Measurements from ENCODE around the gene LRRC28. TPM values are rescaled to one million over a fixed set of nuclear protein-coding genes. Genes with fewer than 3 reads are reported as not detected.

LRRC28 gene
- total and polyA plus RNA-seq, 2 donors (not counting 1 experiment from before 2014, with no cell fraction given): 13.3 to 31.8 TPM

DNA sequence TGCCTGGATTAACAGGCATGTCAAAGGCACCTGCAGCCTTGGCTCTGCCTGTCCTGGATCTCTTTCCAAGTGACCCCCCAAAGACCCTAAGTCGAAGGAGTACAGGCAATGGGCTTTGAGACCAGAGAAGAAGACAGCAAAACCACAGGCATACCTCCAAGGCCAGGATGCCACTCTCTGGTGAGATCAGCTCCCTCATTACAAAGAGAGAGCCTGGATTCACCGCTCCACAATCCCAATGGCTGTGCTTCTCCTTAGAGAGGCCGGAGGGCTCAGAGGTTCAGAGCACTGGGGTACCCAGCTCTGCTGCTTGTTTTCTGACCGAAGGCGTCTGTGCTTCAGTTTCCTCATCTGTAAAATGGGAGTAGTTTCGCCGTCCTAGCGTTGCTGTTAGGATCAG is 160.0 kb downstream of the LRRC28 start:
- no peak overlapping the region for H3K4me3 ChIP-seq (ENCODE audit: control extremely low read depth in 1 of 5, extremely low read depth in 1 of 5, insufficient read depth in 1 of 5, low read depth in 2 of 5, low read length in 4 of 5)
- no peak overlapping the region for H3K9ac ChIP-seq (ENCODE audit: low read length)
- 100% methylated on average over 2 of the region's 8 CpGs for WGBS (ENCODE audit: insufficient coverage)
- H3K4me2 ChIP-seq (replicated peaks; ENCODE audit: low read depth, low read length, poor library complexity, severe bottlenecking): no peak overlapping the region
- H2AFZ ChIP-seq (ENCODE audit: insufficient read depth, low read depth, low read length, poor library complexity, severe bottlenecking): no peak overlapping the region
- DNase-seq (no peak), ATAC-seq (ENCODE audit: low read depth) (no peak)
- TF ChIP-seq EZH2 (IDR thresholded peaks at IDR 0.05; ENCODE audit: borderline replicate concordance, insufficient read depth, low read depth, low read length, poor library complexity, severe bottlenecking): no peak
- TF ChIP-seq, protein P1, sequence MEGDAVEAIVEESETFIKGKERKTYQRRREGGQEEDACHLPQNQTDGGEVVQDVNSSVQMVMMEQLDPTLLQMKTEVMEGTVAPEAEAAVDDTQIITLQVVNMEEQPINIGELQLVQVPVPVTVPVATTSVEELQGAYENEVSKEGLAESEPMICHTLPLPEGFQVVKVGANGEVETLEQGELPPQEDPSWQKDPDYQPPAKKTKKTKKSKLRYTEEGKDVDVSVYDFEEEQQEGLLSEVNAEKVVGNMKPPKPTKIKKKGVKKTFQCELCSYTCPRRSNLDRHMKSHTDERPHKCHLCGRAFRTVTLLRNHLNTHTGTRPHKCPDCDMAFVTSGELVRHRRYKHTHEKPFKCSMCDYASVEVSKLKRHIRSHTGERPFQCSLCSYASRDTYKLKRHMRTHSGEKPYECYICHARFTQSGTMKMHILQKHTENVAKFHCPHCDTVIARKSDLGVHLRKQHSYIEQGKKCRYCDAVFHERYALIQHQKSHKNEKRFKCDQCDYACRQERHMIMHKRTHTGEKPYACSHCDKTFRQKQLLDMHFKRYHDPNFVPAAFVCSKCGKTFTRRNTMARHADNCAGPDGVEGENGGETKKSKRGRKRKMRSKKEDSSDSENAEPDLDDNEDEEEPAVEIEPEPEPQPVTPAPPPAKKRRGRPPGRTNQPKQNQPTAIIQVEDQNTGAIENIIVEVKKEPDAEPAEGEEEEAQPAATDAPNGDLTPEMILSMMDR (IDR thresholded peaks at IDR 0.05): no peak
- H4K20me1 ChIP-seq (ENCODE audit: control insufficient read depth, insufficient read depth, low read length, poor library complexity, severe bottlenecking): no peaks in the 10 kb centered on the region
- ChIA-PET POLR2A (no interaction called here), CTCF (interaction anchor here (1.0 to 1.9 kb wide), 3 partner anchors 10 to 294 kb away, joined by 4 to 7 read pairs (median 4); partner anchors contain the start of gene MEF2A)
- H3K79me2 ChIP-seq (ENCODE audit: control insufficient read depth, insufficient read depth, low read length): no peaks in the 10 kb centered on the region
- intact Hi-C loops (cut with micrococcal nuclease): no loop called here
- Mint-ChIP-seq H3K4me3 (no peak overlapping the region), H3K27me3 (no peaks in the 10 kb centered on the region), H3K4me1 (peaks cover 3% of the 10 kb centered on the region), H3K9me3 (ENCODE audit: insufficient read depth) (no peaks in the 10 kb centered on the region), H3K27ac (no peak overlapping the region)
- H3K27me3 ChIP-seq (replicated peaks in 1 of 4; ENCODE audit: control extremely low read depth in 1 of 4, control insufficient read depth in 3 of 4, insufficient read depth in 4 of 4, low read length in 3 of 4): no peaks in the 10 kb centered on the region
- H3K4me1 ChIP-seq (ENCODE audit: control insufficient read depth in 2 of 2, insufficient read depth in 2 of 2, low read length in 2 of 2): peaks cover 0 to 5% of the 10 kb centered on the region in 2 donors
- no peak overlapping the region for H3K27ac ChIP-seq (ENCODE audit: low read length in 2 of 2)
- no peaks in the 10 kb centered on the region for H3K9me3 ChIP-seq (ENCODE audit: control extremely low read depth in 1 of 3, control insufficient read depth in 2 of 3, insufficient read depth in 1 of 3, low read length in 2 of 3)
- H3K36me3 ChIP-seq (replicated peaks in 1 of 2; ENCODE audit: control extremely low read depth in 1 of 2, control insufficient read depth in 1 of 2, extremely low read depth in 1 of 2, insufficient read depth in 2 of 2, low read length in 1 of 2): no peaks in the 10 kb centered on the region

DNA sequence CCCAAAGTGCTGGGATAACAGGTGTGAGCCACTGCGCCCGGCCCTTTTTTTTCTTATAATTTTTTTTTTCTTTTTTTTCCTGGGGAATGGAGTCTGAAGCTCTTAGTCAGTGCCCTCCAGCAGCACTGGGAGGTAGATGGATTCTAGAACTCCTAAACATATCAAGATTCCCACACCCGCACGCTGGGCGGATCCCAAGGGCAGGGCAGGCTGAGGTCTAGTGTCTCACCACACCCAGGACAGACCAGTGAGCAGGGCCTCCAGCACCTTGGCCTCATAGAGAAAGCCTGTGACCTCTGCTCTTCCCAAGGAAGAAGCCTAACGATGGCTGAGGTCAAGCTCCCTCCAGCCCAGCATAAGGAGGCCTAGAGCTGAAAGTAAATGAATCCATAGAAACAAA is 160.8 kb downstream of the LRRC28 start:
- no peak overlapping the region for H3K4me2 ChIP-seq (replicated peaks; ENCODE audit: low read depth, low read length, poor library complexity, severe bottlenecking)
- Mint-ChIP-seq H3K27ac (no peak overlapping the region), H3K4me1 (peaks cover 3% of the 10 kb centered on the region), H3K4me3 (no peak overlapping the region), H3K9me3 (ENCODE audit: insufficient read depth) (no peaks in the 10 kb centered on the region), H3K27me3 (no peaks in the 10 kb centered on the region)
- no peak overlapping the region for H3K4me3 ChIP-seq (ENCODE audit: control extremely low read depth in 1 of 5, extremely low read depth in 1 of 5, insufficient read depth in 1 of 5, low read depth in 2 of 5, low read length in 4 of 5)
- peaks cover 0 to 5% of the 10 kb centered on the region in 2 donors for H3K4me1 ChIP-seq (ENCODE audit: control insufficient read depth in 2 of 2, insufficient read depth in 2 of 2, low read length in 2 of 2)
- no peaks in the 10 kb centered on the region for H4K20me1 ChIP-seq (ENCODE audit: control insufficient read depth, insufficient read depth, low read length, poor library complexity, severe bottlenecking)
- ChIA-PET CTCF (interaction anchor here (1.9 kb wide), 1 partner anchor 293 kb away, joined by 7 read pairs; no protein-coding TSS in a partner anchor), POLR2A (no interaction called here)
- H3K36me3 ChIP-seq (replicated peaks in 1 of 2; ENCODE audit: control extremely low read depth in 1 of 2, control insufficient read depth in 1 of 2, extremely low read depth in 1 of 2, insufficient read depth in 2 of 2, low read length in 1 of 2): no peaks in the 10 kb centered on the region
- no peak for ATAC-seq (ENCODE audit: low read depth)
- H3K9me3 ChIP-seq (ENCODE audit: control extremely low read depth in 1 of 3, control insufficient read depth in 2 of 3, insufficient read depth in 1 of 3, low read length in 2 of 3): no peaks in the 10 kb centered on the region
- 95% methylated on average over 3 of the region's 6 CpGs for WGBS (ENCODE audit: insufficient coverage)
- no peak overlapping the region for H3K9ac ChIP-seq (ENCODE audit: low read length)
- TF ChIP-seq EZH2 (IDR thresholded peaks at IDR 0.05; ENCODE audit: borderline replicate concordance, insufficient read depth, low read depth, low read length, poor library complexity, severe bottlenecking): no peak
- TF ChIP-seq, protein P1 (IDR thresholded peaks at IDR 0.05): no peak
- no peak overlapping the region for H2AFZ ChIP-seq (ENCODE audit: insufficient read depth, low read depth, low read length, poor library complexity, severe bottlenecking)
- intact Hi-C loops (cut with micrococcal nuclease): no loop called here
- H3K27me3 ChIP-seq (replicated peaks in 1 of 4; ENCODE audit: control extremely low read depth in 1 of 4, control insufficient read depth in 3 of 4, insufficient read depth in 4 of 4, low read length in 3 of 4): no peaks in the 10 kb centered on the region
- no peak overlapping the region for H3K27ac ChIP-seq (ENCODE audit: low read length in 2 of 2)
- DNase-seq: no peak
- no peaks in the 10 kb centered on the region for H3K79me2 ChIP-seq (ENCODE audit: control insufficient read depth, insufficient read depth, low read length)
